Measurements from ENCODE around the gene RLN3. TPM values are rescaled to one million over a fixed set of nuclear protein-coding genes. Genes with fewer than 3 reads are reported as not detected.

RLN3 gene
- total and polyA plus RNA-seq, 2 donors from 2014 or later: not detected

DNA sequence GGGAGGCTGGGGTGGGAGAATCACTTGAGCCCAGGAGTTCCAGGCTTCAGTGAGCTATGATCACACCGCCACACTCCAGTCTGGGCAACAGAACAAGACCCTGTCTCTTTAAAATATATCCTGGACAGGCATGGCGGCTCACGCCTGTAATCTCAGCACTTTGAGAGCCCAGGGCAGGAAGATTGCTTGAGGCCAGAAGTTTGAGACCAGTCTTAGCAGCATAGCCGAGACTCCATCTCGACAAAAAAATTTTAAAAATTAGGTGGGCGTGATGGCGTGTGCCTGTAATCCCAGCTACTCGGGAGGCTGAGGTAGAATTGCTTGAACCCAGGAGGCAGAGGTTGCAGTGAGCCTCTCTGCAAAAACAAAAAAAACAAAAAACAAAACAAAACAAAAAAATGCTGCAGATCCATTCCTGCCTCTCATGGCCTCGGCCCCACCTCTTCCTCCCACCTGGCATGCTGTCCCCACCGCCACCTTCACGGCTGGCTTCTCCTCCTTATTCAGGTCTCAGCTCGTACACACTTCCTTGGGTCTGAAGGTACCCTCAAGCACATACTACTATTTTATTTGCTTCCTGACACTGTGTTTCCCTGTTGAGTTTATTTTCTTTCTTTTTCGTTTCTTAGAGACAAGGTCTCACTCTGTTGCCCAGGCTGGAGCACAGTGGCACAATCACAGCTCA is 27.1 kb upstream of the RLN3 start:
- Histone ChIP-seq H3K4me3 (ENCODE audit: low read length in 3 of 3) (no peak overlapping the region), H3K27ac (ENCODE audit: low read depth in 2 of 2, low read length in 2 of 2) (no peak overlapping the region), H3K4me1 (ENCODE audit: control insufficient read depth in 2 of 3, insufficient read depth in 2 of 3, low read depth in 1 of 3, low read length in 3 of 3) (peaks cover 0 to 23% (median 21%) of the 10 kb centered on the region in 3 donors), H3K27me3 (ENCODE audit: control insufficient read depth, insufficient read depth, low read length) (no peaks in the 10 kb centered on the region), H3K36me3 (ENCODE audit: control insufficient read depth in 2 of 3, insufficient read depth in 3 of 3, low read length in 3 of 3) (no peaks in the 10 kb centered on the region), H3K9ac (ENCODE audit: low read length in 3 of 3) (no peak overlapping the region), H3K9me3 (ENCODE audit: control insufficient read depth in 2 of 3, insufficient read depth in 1 of 3, low read length in 3 of 3) (no peaks in the 10 kb centered on the region)
- intact Hi-C loops (cut with DNase I): no loop called here
- FAIRE-seq: no peak
- DNase-seq: peak in 4 of 5 donors; percentile 56 to 76 (median 64)
- TF ChIP-seq CTCF (IDR thresholded peaks at IDR 0.05; ENCODE audit: borderline replicate concordance, extremely low read depth, insufficient read depth): no peak

- FAIRE-seq: no peak
- H3K9ac ChIP-seq (ENCODE audit: low read length in 3 of 3): peak overlapping the region in 1 of 3 donors; percentile 4
- DNase-seq: peak in 3 of 5 donors; percentile 54 to 69 (median 56)
- H3K4me3 ChIP-seq (ENCODE audit: low read length in 3 of 3): no peak overlapping the region
- H3K9me3 ChIP-seq (ENCODE audit: control insufficient read depth in 2 of 3, insufficient read depth in 1 of 3, low read length in 3 of 3): no peaks in the 10 kb centered on the region
- peaks cover 0 to 23% (median 21%) of the 10 kb centered on the region in 3 donors for H3K4me1 ChIP-seq (ENCODE audit: control insufficient read depth in 2 of 3, insufficient read depth in 2 of 3, low read depth in 1 of 3, low read length in 3 of 3)
- no peak for TF ChIP-seq CTCF (IDR thresholded peaks at IDR 0.05; ENCODE audit: borderline replicate concordance, extremely low read depth, insufficient read depth)
- peak overlapping the region; percentile 56 to 69 for H3K27ac ChIP-seq (ENCODE audit: low read depth in 2 of 2, low read length in 2 of 2)
- intact Hi-C loops (cut with DNase I): no loop called here
- no peaks in the 10 kb centered on the region for H3K27me3 ChIP-seq (ENCODE audit: control insufficient read depth, insufficient read depth, low read length)
- H3K36me3 ChIP-seq (ENCODE audit: control insufficient read depth in 2 of 3, insufficient read depth in 3 of 3, low read length in 3 of 3): no peaks in the 10 kb centered on the region
Measured at GRCh38 chr19:14002571-14003250, 25.2 kb upstream of the RLN3 start.

DNA sequence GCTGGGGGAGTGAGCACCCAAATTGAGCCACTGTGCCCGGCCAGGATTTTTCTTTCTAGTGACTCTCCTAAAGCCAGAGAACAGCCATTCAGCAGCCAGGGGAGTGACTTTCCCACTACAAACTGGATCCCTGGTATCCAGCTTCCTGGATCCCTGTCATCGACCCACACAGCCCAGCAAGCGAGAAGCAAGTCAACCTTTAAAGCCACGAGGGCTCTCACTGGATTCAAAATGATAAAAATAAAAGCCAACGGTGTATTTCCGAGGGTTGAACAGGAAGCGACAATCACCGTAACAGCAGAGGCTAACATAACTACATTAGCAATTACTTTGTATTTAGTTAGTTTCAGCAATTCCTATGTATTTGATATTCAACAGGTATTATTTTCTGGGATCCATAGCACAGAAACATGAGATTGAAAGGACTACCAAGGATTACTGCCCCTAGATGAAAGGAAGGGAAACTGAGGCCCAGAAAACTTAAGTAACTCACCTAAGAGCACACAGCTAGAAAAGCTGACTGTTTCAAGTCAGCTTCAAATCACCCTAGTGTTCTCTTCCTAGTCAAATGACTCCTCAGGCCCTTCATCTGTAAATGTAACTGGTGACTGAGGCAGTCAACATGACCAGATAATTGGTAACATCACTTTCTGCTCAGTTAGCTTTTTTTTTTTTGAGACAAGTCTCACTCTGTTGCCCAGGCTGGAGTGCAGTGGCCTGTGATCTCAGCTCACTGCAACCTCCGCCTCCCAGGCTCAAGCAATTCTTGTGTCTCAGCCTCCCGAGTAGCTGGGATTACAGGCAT is 24.5 kb upstream of the RLN3 start:
- H3K9me3 ChIP-seq (ENCODE audit: control insufficient read depth in 2 of 3, insufficient read depth in 1 of 3, low read length in 3 of 3): no peaks in the 10 kb centered on the region
- no peak overlapping the region for H3K4me3 ChIP-seq (ENCODE audit: low read length in 3 of 3)
- DNase-seq (peak in 1 of 5 donors; percentile 22), FAIRE-seq (no peak)
- peak overlapping the region in 1 of 3 donors; percentile 4 for H3K9ac ChIP-seq (ENCODE audit: low read length in 3 of 3)
- H3K27me3 ChIP-seq (ENCODE audit: control insufficient read depth, insufficient read depth, low read length): no peaks in the 10 kb centered on the region
- intact Hi-C loops (cut with DNase I): no loop called here
- peak overlapping the region; percentile 56 to 69 for H3K27ac ChIP-seq (ENCODE audit: low read depth in 2 of 2, low read length in 2 of 2)
- TF ChIP-seq CTCF (IDR thresholded peaks at IDR 0.05; ENCODE audit: borderline replicate concordance, extremely low read depth, insufficient read depth): no peak
- H3K36me3 ChIP-seq (ENCODE audit: control insufficient read depth in 2 of 3, insufficient read depth in 3 of 3, low read length in 3 of 3): no peaks in the 10 kb centered on the region
- peaks cover 0 to 23% (median 21%) of the 10 kb centered on the region in 3 donors for H3K4me1 ChIP-seq (ENCODE audit: control insufficient read depth in 2 of 3, insufficient read depth in 2 of 3, low read depth in 1 of 3, low read length in 3 of 3)
